HepG2 (cell line): ENCODE results near the gene FOXK2. TPM values are rescaled to one million over a fixed set of nuclear protein-coding genes. Genes with fewer than 3 reads are reported as not detected.

Experiments used
- CENPT ChIP-seq: sonication (generic); formaldehyde crosslinking; IDR thresholded peaks from 2 replicates; pipeline ENCODE4 v1.8.0; 2022; ENCODE audit warnings: low read depth, mild to moderate bottlenecking, moderate library complexity, missing genetic modification reagents
- CHD2 ChIP-seq: IDR thresholded peaks from 2 replicates; pipeline ENCODE4 v1.6.1; 2011; ENCODE audit warnings: low read depth, low read length, improper control_type of control experiment
- ELF1 ChIP-seq: sonication (generic); formaldehyde crosslinking; IDR thresholded peaks from 2 replicates; pipeline ENCODE4 v1.4.0; 2020; ENCODE audit warnings: missing genetic modification reagents
- EP300 ChIP-seq, 3 experiments: sonication (generic) in 1 of 3; formaldehyde crosslinking in 1 of 3; IDR thresholded peaks; 2 replicates each; pipeline versions ENCODE4 v1.5.1 to v1.6.1; 2011 to 2020; ENCODE audit warnings: low read depth in 2 of 3, low read length in 2 of 3, borderline replicate concordance in 1 of 3, improper control_type of control experiment in 1 of 3, mild to moderate bottlenecking in 1 of 3, missing genetic modification reagents in 1 of 3, moderate library complexity in 1 of 3
- FOXJ3 ChIP-seq: sonication (generic); formaldehyde crosslinking; IDR thresholded peaks from 2 replicates; pipeline ENCODE4 v1.4.0; 2020; ENCODE audit warnings: missing genetic modification reagents, mild to moderate bottlenecking, borderline replicate concordance
- IKZF4 ChIP-seq: sonication (generic); formaldehyde crosslinking; IDR thresholded peaks from 2 replicates; pipeline ENCODE4 v1.5.1; 2020; ENCODE audit warnings: borderline replicate concordance, mild to moderate bottlenecking, low read depth, missing genetic modification reagents; ENCODE audit errors: not compliant biosample characterization
- JUNB ChIP-seq: sonication (generic); formaldehyde crosslinking; IDR thresholded peaks from 2 replicates; pipeline ENCODE4 v1.8.0; 2022; ENCODE audit warnings: missing genetic modification reagents, mild to moderate bottlenecking, borderline replicate concordance
- NBN ChIP-seq: fragments of 450-650 bp; conservative IDR thresholded peaks from 2 replicates; pipeline ENCODE4 v1.6.1; 2017
- PHF20 ChIP-seq: sonication (generic); formaldehyde crosslinking; IDR thresholded peaks from 2 replicates; pipeline ENCODE4 v1.5.0; 2020; ENCODE audit warnings: mild to moderate bottlenecking, missing genetic modification reagents
- PHF8 ChIP-seq: sonication (generic); formaldehyde crosslinking; IDR thresholded peaks from 2 replicates; pipeline ENCODE4 v1.5.0; 2020; ENCODE audit warnings: missing genetic modification reagents
- RNF2 ChIP-seq: fragments of 450-650 bp; conservative IDR thresholded peaks from 2 replicates; pipeline ENCODE4 v1.6.1; 2016; ENCODE audit warnings: low read depth
- TAF1 ChIP-seq: sonication (generic); formaldehyde crosslinking; IDR thresholded peaks from 2 replicates; pipeline ENCODE4 v1.4.0; 2020; ENCODE audit warnings: missing genetic modification reagents
- TGIF2 ChIP-seq: IDR thresholded peaks from 2 replicates; pipeline ENCODE4 v1.6.1; 2016; ENCODE audit warnings: control low read depth, missing compliant biosample characterization
- THAP11 ChIP-seq: IDR thresholded peaks from 2 replicates; pipeline ENCODE4 v1.6.1; 2016; ENCODE audit warnings: missing biosample characterization, missing genetic modification reagents
- TIGD3 ChIP-seq: sonication (generic); formaldehyde crosslinking; IDR thresholded peaks from 2 replicates; pipeline ENCODE4 v1.5.1; 2020; ENCODE audit warnings: mild to moderate bottlenecking, missing genetic modification reagents, borderline replicate concordance
- YEATS2 ChIP-seq: sonication (generic); formaldehyde crosslinking; IDR thresholded peaks from 2 replicates; pipeline ENCODE4 v1.4.0; 2020; ENCODE audit warnings: missing genetic modification reagents, borderline replicate concordance
- ZBTB46 ChIP-seq: sonication (generic); formaldehyde crosslinking; IDR thresholded peaks from 2 replicates; pipeline ENCODE4 v1.4.0; 2020; ENCODE audit warnings: mild to moderate bottlenecking, missing genetic modification reagents, borderline replicate concordance
- ZC3H4 ChIP-seq: sonication (generic); formaldehyde crosslinking; IDR thresholded peaks from 2 replicates; pipeline ENCODE4 v1.4.0; 2020; ENCODE audit warnings: missing genetic modification reagents, borderline replicate concordance
- ZFP36L2 ChIP-seq: sonication (generic); formaldehyde crosslinking; IDR thresholded peaks from 2 replicates; pipeline ENCODE4 v1.4.0; 2020; ENCODE audit warnings: missing genetic modification reagents
- ZHX1 ChIP-seq: sonication (generic); formaldehyde crosslinking; IDR thresholded peaks from 2 replicates; pipeline ENCODE4 v1.8.1; 2022; ENCODE audit warnings: low read depth, mild to moderate bottlenecking, missing genetic modification reagents
- ZNF136 ChIP-seq: sonication (generic); formaldehyde crosslinking; IDR thresholded peaks from 2 replicates; pipeline ENCODE4 v1.8.1; 2022; ENCODE audit warnings: low read depth, mild to moderate bottlenecking, moderate library complexity, missing genetic modification reagents
- ZNF335 ChIP-seq: sonication (generic); formaldehyde crosslinking; IDR thresholded peaks from 2 replicates; pipeline ENCODE4 v1.4.0; 2020; ENCODE audit warnings: missing genetic modification reagents
- ZSCAN30 ChIP-seq: sonication (generic); formaldehyde crosslinking; IDR thresholded peaks from 2 replicates; pipeline ENCODE4 v1.5.0; 2020; ENCODE audit warnings: mild to moderate bottlenecking, missing genetic modification reagents
- ZSCAN31 ChIP-seq: sonication (generic); formaldehyde crosslinking; IDR thresholded peaks from 2 replicates; pipeline ENCODE4 v1.5.0; 2020; ENCODE audit warnings: low read depth, mild to moderate bottlenecking, missing genetic modification reagents
- polyA plus RNA-seq, 8 experiments: library from polyadenylated mRNA; depleted of rRNA in 3 of 8; stranded (reverse) in 7 of 8; unstranded in 1 of 8; fragments of >200 nt; fragmentation: Illumina TruSeq in 4 of 8; extraction: Trizol in 4 of 8; gene quantifications; 2 replicates each; pipeline versions ENCODE4 v1.2.1 to v1.2.3, GENCODE V29; 2011 to 2016; ENCODE audit warnings: low read depth in 4 of 8, missing spikeins in 1 of 8, mixed read lengths in 1 of 8; ENCODE audit not compliant: insufficient read depth in 1 of 8
- total RNA-seq, 5 experiments: library from RNA; depleted of rRNA; stranded (reverse); fragments of >200 nt; fragmentation: Illumina TruSeq; extraction: Trizol; gene quantifications; 2 replicates each; pipeline ENCODE4 v1.2.3, GENCODE V29; 2016; ENCODE audit warnings: low read depth in 1 of 5

Gene FOXK2
- total and polyA plus RNA-seq, 2 of the 13 experiments (the other 11 are each of a cell fraction or from before 2014, with no cell fraction given): 67.1 to 67.2 TPM

GRCh38 chr17:82518826-82519810 is at the start of gene FOXK2 (continued):
- no peak for TF ChIP-seq IKZF4 (CRISPR knock-in tag)
- peak; percentile 90 for TF ChIP-seq CHD2
- TF ChIP-seq RNF2: peak; percentile 97
- TF ChIP-seq ZSCAN30 (CRISPR knock-in tag): no peak
- peak; percentile 53; the same call in 1 of the 2 replicates for TF ChIP-seq YEATS2 (CRISPR knock-in tag)
- peak; percentile 56; the same call in 1 of the 2 replicates for TF ChIP-seq FOXJ3 (CRISPR knock-in tag)
- TF ChIP-seq ZSCAN31: peak; percentile 89
- no peak for TF ChIP-seq ELF1
- no peak for TF ChIP-seq PHF20
- TF ChIP-seq ZHX1: peak; percentile 56; the same call in 1 of the 2 replicates
- no peak for TF ChIP-seq ZNF136 (CRISPR knock-in tag)
- TF ChIP-seq ZC3H4 (CRISPR knock-in tag): peak; percentile 82; the same call in 1 of the 2 replicates
- TF ChIP-seq TGIF2 (CRISPR knock-in tag): no peak
- no peak for TF ChIP-seq ZNF335 (CRISPR knock-in tag)
- TF ChIP-seq TAF1: peak; percentile 39; the same call in 1 of the 2 replicates
- TF ChIP-seq NBN: no peak
- peak; percentile 48 to 66; a peak in 3 of 4 replicates for TF ChIP-seq EP300 (IDR thresholded peaks at IDR 0.05; ENCODE audit: low read depth in 2 of 2, low read length in 2 of 2)
- no peak for TF ChIP-seq EP300 (CRISPR knock-in tag; IDR thresholded peaks at IDR 0.05; ENCODE audit: borderline replicate concordance)
- TF ChIP-seq CENPT: peak; percentile 81; the same call in 1 of the 2 replicates
- TF ChIP-seq ZFP36L2 (CRISPR knock-in tag): no peak
- TF ChIP-seq PHF8 (CRISPR knock-in tag): peak; percentile 65
- TF ChIP-seq THAP11: peak; percentile 87
- no peak; the same call in 1 of the 2 replicates for TF ChIP-seq ZBTB46 (CRISPR knock-in tag)
- no peak for TF ChIP-seq JUNB (CRISPR knock-in tag)
- TF ChIP-seq TIGD3: no peak
